Uterus (tissue), 2 donors: ENCODE measurements around the gene GLB1L2.

Experiments
- POLR2A ChIP-seq, 2 donors: fragments of 450-650 bp; IDR thresholded peaks; one replicate each; pipeline ENCODE4 v1.6.1; 2016; ENCODE audit warnings: antibody characterized with exemption in 2 of 2, mild to moderate bottlenecking in 1 of 2, moderate library complexity in 1 of 2
- TF ChIP-seq, protein P1 (sequence below), 4 experiments: fragments of 200-600 bp in 2 of 4; fragments of 450-650 bp in 2 of 4; sonication (generic) in 2 of 4; IDR thresholded peaks; one replicate each; pipeline ENCODE4 v1.5.1; 2016 to 2019; ENCODE audit warnings: antibody characterized with exemption in 4 of 4, mild to moderate bottlenecking in 2 of 4, moderate library complexity in 1 of 4

DNA sequence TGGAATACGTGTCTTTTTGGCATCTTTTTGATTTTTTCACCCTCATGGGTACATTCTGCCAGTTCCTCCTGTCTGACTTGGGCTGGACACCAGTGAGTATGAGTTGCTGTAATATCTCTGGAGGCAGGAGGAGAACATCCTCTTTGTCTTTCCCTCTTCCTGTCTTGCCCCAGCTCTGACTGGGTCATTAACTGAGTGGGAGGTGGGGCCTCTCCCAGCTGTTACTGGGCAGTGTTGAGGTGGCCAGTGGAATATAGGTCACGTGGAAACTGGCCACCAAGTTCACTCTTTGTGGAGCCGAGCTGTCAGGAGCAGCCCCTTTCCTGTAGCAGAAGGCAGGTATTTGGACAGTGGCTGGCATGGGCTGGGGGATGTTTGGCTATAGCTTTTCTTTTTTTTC lies 2.2 kb downstream of the GLB1L2 start:
- TF ChIP-seq, protein P1, sequence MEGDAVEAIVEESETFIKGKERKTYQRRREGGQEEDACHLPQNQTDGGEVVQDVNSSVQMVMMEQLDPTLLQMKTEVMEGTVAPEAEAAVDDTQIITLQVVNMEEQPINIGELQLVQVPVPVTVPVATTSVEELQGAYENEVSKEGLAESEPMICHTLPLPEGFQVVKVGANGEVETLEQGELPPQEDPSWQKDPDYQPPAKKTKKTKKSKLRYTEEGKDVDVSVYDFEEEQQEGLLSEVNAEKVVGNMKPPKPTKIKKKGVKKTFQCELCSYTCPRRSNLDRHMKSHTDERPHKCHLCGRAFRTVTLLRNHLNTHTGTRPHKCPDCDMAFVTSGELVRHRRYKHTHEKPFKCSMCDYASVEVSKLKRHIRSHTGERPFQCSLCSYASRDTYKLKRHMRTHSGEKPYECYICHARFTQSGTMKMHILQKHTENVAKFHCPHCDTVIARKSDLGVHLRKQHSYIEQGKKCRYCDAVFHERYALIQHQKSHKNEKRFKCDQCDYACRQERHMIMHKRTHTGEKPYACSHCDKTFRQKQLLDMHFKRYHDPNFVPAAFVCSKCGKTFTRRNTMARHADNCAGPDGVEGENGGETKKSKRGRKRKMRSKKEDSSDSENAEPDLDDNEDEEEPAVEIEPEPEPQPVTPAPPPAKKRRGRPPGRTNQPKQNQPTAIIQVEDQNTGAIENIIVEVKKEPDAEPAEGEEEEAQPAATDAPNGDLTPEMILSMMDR (IDR thresholded peaks at IDR 0.05), result no peak
- TF ChIP-seq POLR2A (IDR thresholded peaks at IDR 0.05), result no peak
